Dedifferentiated amniotic fluid mesenchymal stem cell (primary cell): Measurements from ENCODE around the gene OR10V1.
A peak's percentile ranks its signal among the peaks of the same experiment; 100 is the strongest.
"Not testable (repeated sequence)": the region's sequence is repeated elsewhere in the genome, so short reads cannot be mapped to it uniquely, and the experiment has no call there.

Experiments
- DNase-seq: peaks from one replicate; pipeline ENCODE4 v3.0.0-alpha.2; 2016; ENCODE audit errors: extremely low spot score

The OR10V1 gene

GRCh38 chr11:59710136-59710847 is 3.4 kb downstream of the OR10V1 start:
- DNase-seq, result no peak

DNA sequence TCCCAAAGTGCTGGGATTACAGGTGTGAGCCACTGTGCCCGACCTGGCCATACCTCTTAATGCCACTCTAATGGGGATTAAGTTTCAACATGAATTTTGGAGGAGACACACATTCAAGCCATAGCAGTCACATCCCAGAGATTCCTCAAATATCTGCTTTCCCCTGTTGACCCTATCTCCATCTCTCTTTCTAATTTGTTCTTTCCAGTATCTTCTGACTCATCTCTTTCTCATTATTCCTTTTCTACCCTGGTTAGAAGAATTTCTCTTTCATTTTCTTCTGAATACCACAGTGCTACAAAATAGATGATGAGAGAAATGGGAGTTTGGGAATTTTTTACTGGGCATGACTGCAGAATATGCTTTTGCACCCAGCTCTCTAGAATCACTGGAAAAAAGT is 5.1 kb downstream of the OR10V1 start:
- DNase-seq, result no peak

GRCh38 chr11:59707371-59707770 is 6.3 kb downstream of the OR10V1 start:
- no peak for DNase-seq

- peak; percentile 42 for DNase-seq
These were observed 6.9 kb downstream of the OR10V1 start for GRCh38 chr11:59706518-59707285.

DNA sequence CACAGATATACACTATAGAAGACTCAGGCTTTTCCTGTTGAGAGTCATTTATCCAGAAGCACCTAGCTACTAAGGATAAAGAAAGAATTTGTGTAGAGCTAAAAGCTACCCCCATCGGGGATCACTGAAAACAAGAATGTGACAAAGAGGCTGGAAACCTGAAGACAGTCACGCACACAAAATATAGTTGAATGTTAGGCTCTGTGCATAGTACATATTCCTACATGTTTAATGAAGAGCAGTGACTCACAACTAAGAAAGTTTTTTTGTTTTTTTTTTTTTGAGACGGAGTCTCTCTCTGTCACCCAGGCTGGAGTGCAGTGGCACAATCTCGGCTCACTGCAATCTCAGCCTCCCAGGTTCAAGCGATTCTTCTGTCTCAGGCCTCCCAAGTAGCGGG is 8.4 kb downstream of the OR10V1 start:
- DNase-seq, result no peak

- not testable (repeated sequence) for DNase-seq
These were observed 10.1 kb downstream of the OR10V1 start for GRCh38 chr11:59703515-59703914.

DNA sequence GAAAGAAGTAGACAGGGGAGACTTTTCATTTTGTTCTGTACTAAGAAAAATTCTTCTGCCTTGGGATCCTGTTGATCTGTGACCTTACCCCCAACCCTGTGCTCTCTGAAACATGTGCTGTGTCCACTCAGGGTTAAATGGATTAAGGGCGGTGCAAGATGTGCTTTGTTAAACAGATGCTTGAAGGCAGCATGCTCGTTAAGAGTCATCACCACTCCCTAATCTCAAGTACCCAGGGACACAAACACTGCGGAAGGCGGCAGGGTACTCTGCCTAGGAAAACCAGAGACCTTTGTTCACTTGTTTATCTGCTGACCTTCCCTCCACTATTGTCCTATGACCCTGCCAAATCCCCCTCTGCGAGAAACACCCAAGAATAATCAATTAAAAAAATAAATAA is 13.5 kb downstream of the OR10V1 start:
- not testable (repeated sequence) for DNase-seq

DNA sequence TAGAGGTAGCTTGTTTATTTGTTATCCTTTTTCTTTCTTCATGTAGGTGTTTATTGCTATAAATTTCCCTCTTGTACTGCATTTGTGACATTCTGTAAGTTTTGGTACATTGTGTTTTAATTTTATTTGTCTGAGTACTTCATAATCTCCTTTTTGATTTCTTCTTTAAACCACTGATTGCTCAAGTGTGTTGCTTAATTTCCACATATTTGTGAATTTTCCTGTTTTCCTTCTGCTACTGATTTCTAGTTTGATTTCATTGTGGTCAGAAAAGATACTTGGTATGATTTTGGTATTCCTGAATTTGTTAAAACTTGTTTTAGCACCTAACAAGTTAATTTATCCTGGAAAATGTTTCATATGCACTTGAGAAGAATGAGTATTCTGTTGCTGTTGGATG is 15.1 kb downstream of the OR10V1 start:
- DNase-seq, result no peak

DNA sequence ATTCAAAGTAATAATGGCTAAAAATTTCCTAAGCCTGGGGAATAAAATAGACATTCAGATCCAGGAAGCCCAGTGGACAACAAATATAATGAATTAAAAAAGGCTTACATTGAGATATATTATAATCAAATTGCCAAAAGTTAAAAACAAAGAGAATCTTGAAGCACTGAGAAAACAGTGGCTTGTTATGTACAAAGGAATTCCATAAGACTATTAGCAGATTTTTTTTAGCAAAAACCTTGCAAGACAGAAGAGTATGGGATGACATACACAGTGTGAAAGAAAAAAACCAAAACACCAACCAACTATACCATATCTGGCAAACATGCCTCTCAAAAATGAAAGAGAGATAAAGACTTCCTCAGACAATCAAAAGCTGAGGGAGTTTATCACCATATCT is 20.7 kb downstream of the OR10V1 start:
- no peak for DNase-seq

GRCh38 chr11:59691156-59691555 is 22.5 kb downstream of the OR10V1 start:
- no peak for DNase-seq

GRCh38 chr11:59689015-59689414 is 24.6 kb downstream of the OR10V1 start:
- DNase-seq, result no peak

DNA sequence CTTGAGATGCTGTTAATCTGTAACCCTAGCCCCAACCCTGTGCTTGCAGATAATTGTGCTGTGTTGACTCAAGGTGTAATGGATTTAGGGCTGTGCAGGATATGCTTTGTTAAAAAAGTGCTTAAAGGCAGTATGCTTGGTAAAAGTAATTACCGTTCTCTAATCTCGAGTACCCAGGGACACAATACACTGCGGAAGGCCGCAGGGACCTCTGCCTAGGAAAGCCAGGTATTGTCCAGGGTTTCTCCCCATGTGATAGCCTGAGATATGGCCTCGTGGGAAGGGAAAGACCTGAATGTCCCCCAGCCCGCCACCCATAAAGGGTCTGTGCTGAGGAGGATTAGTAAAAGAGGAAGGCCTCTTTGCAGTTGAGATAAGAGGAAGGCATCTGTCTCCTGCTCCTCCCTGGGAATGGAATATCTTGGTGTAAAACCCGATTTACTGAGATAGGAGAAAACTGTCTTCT is 32.4 kb downstream of the OR10V1 start:
- DNase-seq, result not testable (repeated sequence)

DNA sequence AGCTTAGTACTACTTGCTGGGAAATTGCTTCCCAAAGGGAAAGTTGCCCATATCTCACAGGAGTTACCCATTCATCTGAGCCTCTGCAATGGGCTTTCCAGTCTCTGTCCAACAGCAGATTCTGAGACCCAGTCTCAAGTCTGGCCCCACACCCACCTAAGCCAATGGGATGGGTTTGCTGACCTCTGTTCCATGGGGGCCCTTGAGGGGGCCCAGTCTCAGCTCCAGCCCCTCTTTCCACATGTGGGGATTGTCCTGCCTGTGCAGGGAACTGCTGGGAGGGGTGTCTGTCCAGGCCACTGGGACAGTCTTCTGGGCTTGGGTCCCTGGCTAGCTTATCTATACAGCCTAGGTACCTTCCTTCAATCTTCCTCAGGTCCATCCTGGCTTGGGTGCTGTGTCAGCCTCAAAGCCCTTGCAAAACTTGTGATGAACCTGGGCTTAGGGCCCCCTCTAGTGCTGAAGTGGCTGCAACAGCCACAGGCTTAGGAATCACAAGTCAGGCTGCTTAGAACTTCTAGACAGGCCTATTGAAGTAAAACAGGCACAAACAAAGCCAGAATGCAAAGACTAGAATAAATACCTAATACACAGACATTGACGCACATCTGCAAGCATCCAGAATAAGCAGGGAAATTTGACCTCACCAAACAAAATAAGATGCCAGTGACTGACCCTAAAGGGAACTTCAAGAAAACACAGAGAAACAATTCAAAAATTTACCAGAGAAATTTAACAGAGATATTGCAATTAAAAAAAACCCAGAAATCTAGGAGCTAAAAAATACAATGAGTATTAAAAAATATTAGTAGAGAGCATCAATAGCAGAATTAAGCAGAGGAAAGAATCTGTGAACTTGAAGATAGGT is 33.1 kb downstream of the OR10V1 start:
- peak; percentile 71 for DNase-seq

DNA sequence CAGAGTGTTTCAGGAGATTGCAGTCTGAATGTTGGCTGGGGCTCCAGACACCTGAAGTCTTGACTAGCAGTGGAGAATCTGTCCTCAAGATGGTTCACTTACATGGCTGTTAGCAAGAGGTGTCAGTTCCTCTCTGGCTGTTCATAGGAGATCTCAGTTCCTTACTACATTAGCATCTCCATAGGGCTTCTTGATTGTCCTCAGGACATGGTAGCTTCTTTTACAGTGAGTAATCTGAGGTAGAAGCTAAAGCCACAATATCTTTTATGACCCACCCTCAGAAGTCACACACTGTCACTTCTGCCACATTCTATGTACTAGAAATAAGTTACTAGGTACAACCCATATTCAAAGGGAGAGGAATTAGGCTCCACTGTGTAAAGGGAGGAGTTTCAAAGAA is 34.3 kb downstream of the OR10V1 start:
- no peak for DNase-seq

- DNase-seq, result no peak
These were observed 34.9 kb downstream of the OR10V1 start for GRCh38 chr11:59678813-59679165.

GRCh38 chr11:59678118-59678812 is 35.4 kb downstream of the OR10V1 start:
- DNase-seq, result no peak

GRCh38 chr11:59676205-59676604 is 37.4 kb downstream of the OR10V1 start:
- no peak for DNase-seq

GRCh38 chr11:59674291-59674690 is 39.4 kb downstream of the OR10V1 start:
- no peak for DNase-seq

DNA sequence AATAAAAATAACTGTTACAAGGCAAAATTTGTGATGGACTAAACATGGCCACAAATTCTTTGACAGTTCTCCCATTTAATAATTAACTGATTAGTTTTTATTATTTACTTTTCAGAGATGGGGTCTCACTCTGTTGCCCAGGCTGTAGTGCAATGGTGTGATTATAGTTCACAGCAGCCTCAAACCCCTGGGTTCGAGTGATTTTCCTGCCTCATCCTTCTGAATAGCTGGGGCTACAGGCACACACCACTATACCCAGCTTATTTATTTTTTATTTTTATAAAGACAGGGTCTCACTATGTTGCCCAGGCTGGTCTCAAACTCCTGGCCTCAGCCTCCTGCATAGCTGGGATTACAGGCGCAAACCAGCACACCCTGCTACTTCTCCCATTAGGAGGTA is 40.4 kb downstream of the OR10V1 start:
- DNase-seq, result no peak

- DNase-seq, result no peak
These were observed 42.2 kb downstream of the OR10V1 start for GRCh38 chr11:59671471-59671870.

DNA sequence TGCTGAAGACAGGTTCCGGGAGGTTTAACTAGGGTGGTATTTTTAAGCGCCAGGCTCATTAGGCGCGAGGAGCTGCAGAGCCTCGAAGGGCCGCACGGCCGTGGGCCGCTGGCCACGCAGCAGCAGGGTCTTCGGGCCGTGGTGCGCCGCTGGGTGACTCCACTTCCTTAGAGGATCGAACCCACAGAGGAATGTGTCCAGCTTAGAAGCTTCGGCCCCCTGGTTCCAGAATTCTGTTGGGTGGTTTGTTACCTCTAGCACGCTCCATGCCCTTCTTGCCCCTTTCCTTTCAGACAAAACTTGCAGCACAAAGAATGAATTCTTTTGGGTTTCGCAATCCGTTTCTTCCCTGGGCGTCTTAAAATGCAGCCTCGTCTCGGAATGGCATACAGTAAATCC is 44.0 kb downstream of the OR10V1 start:
- DNase-seq, result peak; percentile 50
